CD4-positive, alpha-beta T cell treated with Interleukin-15 for 1 hour (primary cell): ENCODE data around the gene PUM1.
"Not testable (repeated sequence)": the region's sequence is repeated elsewhere in the genome, so short reads cannot be mapped to it uniquely, and the experiment has no call there.

Experiments used
- DNase-seq: peaks from one replicate; pipeline ENCODE4 v3.0.0-alpha.2; 2020

The PUM1 gene

GRCh38 chr1:31064111-31064717 lies 1.3 kb downstream of the PUM1 start:
- no peak for DNase-seq

DNA sequence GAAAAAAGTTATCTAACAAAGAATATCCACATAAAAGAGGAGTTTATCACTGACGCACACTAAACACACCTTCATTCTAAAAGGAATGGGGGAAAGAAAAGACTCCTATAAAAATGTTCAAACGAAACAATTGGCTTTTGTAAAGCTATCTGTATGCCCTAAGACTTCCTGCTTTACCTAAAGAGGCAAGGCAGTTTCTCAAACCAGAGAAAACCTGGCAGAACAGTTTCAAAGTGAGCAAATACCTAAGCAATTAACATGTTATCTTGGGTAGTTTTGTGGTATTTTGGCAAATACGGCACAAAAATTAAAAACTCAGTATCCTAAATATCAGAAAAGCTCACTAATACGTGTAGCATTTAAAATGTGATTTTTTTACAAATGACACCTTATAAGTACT lies 1.9 kb downstream of the PUM1 start:
- no peak for DNase-seq

- DNase-seq = no peak
Observed at GRCh38 chr1:31062867-31063380, 2.6 kb downstream of the PUM1 start.

DNA sequence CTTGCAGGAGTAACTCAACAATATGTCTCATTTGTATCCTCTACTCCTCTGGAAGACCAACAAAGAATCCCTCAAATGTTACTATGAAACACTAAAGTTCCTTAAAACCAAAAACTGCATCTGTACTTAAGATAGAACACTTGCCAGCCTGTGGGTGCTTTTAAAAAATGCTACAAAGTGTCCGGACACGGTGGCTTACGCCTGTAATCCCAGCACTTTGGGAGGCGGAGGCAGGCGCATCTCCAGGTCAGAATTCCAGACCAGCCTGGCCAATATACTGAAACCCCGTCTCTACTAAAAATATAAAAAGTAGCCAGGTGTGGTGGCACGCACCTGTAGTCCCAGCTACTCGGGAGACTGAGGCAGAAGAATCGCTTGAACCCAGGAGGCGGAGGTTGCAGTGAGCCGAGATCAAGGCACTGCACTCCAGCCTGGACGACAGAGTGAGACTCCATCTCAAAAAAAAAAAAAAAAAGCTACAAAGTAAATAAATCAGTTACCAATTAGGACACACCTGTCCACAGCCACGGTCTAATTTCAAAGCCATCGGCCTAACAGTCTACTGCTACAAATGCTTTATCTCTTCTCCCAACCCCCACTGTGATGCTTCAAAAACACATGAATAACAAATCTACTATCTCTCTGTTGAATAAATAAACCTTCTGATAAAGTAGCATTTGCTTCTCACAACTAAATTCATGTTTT lies 3.2 kb downstream of the PUM1 start:
- not testable (repeated sequence) for DNase-seq

DNA sequence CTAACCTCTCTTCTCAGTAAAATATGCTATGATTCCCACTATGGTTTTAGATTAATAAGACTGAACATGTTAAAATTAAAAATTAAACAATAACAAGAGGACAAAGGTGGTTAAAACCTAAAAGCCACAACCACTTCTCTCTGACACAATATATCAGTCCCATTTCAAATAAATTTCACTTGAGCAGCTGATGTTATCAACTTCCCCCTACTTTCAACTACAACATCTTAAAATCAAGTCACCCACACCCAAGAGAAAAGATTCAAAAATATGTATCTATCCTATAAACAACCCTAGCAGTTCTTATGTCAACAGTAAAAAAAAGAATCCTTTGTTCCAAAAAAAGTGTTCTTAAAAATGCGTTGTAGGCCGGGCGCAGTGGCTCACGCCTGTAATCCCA lies 7.5 kb downstream of the PUM1 start:
- no peak for DNase-seq

- no peak for DNase-seq
Observed at GRCh38 chr1:31055953-31056352, 9.6 kb downstream of the PUM1 start.

DNA sequence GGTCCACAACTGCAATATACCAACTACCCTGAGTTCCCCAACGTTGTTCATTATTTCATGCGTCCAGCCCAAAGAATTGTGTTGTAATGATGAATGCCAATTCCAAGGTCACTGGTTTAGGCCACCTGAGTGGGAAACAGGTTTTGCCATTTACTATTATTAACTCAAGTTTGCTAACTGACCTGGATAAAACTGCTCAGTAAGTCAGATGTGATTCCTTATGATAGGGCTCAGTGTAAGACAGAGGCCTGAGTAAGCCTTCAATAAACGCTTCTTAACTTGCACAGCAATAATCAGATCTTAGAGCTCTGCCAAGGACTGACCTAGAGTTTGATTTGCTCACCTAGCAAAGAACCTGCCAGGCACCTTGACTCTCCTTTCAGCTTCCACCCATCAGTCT lies 10.0 kb downstream of the PUM1 start:
- DNase-seq = no peak

DNA sequence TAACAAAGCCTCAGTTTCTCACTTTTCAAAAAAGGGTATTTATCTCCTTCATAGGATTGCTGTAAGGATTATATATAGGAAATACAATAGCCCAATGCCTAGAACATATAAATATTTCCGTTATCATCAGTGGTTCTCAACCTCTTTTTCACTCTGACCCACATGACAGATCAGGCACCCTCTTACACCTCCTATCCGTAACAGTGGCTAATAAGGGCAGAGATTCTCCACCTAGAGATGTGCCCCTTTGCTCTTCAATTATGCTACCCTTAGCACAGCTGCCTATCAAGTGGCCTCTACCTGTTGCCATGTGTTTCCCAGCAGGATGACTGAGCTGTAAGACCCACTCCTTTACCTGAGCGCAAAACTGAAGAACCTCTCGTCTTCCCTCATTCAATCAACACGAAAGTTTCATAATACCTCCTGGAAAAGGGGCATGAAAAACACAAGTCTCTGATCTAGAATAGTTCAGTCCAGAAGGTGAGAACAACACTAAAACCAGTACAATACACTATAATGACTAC lies 10.5 kb downstream of the PUM1 start:
- DNase-seq = no peak

- no peak for DNase-seq
Observed at GRCh38 chr1:31054349-31054748, 11.2 kb downstream of the PUM1 start.

DNA sequence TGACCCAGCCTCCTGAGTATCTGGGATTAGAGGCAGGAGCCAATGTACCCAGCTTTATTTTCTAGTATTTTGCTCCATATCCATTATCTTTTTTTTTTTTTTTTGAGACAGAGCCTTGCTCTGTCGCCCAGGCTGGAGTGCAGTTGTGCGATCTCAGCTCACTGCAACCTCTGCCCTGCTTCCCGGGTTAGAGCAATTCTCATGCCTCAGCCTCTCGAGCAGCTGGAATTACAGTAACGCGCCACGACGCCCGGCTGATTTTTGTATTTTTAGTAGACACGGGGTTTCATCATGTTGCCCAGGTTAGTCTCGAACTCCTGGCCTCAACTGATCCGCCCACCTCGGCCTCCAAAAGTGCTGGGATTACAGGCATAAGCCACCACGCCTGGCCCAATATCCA lies 12.9 kb downstream of the PUM1 start:
- not testable (repeated sequence) for DNase-seq

DNA sequence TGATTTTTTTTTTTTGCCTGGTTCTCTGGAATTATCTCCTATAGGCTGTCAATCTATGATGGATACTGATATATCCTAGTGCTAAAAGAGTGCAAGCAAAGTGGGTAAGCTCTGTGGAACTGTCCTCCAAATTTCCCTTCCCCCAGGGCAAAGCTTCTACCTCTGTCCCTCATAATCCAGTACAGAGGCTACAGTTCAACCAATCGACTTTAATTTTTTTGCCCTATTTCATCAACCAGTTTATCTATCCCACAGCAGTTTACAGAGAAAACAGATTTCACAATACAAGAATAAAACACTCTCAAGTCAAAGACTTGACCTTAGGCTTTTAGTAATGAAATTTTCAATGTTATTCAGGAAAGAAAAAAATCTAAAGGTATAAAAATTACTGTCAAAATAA lies 13.9 kb downstream of the PUM1 start:
- no peak for DNase-seq

DNA sequence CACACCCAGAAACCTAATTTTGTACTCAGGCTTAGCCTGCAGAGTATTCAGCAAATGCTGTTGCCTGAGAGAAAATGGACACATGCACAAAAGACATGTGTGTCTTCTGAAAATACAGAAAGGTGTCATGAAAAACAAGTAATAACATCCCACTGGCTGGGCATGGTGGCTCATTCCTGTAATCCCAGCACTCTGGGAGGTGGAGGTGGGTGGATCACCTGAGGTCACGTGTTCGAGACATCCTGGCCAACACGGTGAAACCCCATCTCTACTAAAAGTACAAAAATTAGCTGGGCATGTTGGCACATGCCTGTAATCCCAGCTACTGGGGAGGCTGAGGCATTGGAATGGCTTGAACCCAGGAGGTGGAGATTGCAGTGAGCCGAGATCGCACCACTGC lies 18.0 kb downstream of the PUM1 start:
- DNase-seq = not testable (repeated sequence)

DNA sequence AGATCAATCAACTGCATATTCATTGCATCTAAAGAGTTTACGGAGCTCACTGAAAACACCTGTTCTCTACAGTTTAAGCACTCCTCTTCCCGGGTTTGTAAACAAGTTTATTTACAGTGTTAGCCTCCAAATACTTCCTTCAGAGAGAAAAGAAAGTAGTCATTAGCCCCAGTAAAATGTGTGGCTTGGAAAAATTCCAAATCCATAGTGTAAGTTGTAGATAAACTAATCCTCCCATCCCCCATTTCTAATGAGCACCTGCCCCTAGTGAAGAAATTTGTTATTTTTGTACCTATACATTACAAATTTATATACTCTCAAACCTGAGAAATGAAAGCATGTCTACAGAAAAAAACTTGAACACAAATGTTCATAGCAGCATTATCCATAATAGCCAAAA lies 21.9 kb downstream of the PUM1 start:
- DNase-seq = no peak

DNA sequence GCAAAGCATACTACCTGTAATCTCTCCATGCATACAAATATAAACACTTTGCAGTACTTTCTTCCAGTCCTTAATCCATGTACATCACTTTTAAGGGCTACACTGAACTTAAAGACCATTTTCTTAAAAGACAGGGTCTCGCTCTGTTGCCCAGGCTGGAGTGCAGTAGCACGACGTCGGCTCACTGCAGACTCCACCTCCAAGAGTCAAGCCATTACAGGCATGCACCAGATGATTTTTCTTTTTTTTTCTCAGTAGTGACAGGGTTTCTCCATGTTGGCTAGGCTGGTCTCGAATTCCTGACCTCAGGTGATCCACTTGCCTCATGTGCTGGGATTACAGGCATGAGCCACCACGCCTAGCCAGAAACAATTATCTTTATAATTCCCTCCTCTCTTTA lies 22.9 kb downstream of the PUM1 start:
- DNase-seq = no peak

- no peak for DNase-seq
Observed at GRCh38 chr1:31041529-31041928, 24.0 kb downstream of the PUM1 start.

DNA sequence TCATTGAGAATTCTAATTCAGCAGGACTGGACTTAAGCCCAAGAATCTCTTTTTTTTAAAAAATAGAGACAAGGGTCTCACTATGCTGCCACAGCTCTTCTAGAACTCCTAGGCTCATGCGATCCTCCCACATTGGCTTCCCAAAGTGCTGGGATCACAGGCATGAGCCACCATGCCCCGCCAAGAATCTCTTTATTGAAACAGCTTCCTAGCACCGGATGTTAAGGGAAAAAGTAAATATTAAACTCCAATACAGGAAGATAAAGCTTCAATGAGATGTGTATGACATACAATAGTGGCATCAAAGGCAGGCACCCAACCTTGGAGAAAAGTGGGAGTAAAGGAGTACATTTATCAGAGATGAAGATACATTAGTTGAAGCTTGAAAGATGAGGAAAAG lies 25.5 kb downstream of the PUM1 start:
- no peak for DNase-seq

DNA sequence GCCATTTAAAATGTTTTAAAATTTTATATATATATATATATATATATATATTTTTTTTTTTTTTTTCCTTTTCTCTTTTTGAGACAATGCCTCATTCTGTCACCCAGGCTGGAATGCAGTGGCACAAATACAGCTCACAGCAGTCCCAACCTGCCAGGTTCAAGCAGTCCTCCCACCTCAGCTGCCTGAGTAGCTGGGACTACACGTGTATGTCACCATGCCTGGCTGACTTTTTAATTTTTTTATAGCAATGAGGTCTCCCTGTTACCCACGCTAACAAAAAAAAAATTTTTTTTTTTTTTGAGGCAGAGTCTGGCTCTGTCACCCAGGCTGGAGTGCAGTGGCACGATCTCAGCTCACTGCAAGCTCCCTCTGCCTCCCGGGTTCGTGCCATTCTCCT lies 26.6 kb downstream of the PUM1 start:
- DNase-seq = not testable (repeated sequence)

GRCh38 chr1:31038360-31038759 lies 27.2 kb downstream of the PUM1 start:
- no peak for DNase-seq

GRCh38 chr1:31036749-31037500 lies 28.6 kb downstream of the PUM1 start:
- DNase-seq = no peak

- DNase-seq = no peak
Observed at GRCh38 chr1:31033598-31033997, 31.9 kb downstream of the PUM1 start.

DNA sequence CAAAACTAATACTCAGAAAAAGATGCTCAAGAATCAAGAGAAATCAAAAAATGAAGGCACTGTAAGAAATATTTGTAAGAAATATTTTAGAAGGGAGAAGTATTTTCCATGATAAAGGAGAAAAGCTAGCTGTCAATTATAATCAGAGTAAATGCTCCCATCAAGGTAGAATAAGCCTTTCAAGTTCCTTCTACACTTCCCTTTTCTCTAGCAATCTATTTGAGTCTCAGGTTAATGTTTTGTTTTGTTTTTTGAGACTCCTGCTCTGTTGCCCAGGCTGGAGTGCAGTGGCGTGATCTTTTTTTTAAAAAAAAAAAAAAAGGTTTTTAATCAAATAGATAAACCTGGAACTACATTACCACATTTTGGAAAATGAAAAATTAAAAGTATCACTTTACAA lies 33.3 kb downstream of the PUM1 start:
- DNase-seq = no peak

DNA sequence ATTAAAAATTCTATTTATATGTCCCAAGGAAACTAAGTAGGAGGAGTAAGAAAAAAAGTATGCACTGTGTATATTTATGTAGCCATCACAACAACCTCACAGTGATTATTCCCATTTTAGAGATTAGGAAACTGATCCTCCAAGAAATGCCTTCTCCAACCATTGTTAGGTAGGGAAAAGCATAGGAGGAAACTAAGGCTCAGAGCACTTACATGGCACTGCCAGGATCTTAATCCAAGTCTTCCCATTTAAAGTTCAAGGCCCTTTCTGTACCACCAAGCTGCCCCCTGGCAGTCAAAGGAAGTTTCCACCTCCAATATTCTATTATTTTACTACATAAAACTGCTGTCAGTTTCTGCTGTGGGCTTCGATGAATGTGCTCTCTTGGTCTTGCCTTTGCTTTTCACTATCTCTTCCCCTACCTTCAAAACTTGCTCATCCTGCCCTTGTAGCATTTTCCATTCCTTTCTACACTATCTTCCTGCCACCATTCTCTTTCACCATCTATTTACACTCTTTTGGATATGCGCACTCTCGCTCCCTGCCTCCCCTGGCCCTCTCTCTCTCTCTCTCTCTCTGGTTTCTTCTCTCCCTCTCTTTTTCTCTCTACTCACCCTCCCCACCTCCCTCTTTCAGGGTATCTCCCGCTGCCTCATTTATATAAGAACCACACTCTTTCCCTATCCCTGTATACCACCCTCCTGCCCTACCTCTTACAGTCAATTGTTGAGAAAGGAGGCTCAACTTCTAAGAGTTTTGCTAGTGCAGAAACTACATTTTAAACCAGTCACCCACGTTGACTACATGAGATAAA lies 34.0 kb downstream of the PUM1 start:
- no peak for DNase-seq

- DNase-seq = no peak
Observed at GRCh38 chr1:31029026-31029425, 36.5 kb downstream of the PUM1 start.
